ENCODE data around the gene HCRTR2.
"Not testable (repeated sequence)": the region's sequence is repeated elsewhere in the genome, so short reads cannot be mapped to it uniquely, and the experiment has no call there.

The HCRTR2 gene

GRCh38 chr6:55142610-55143009 is 31.7 kb upstream of the HCRTR2 start:
- no peak for TF ChIP-seq CTCF (IDR thresholded peaks at IDR 0.05; ENCODE audit: insufficient read depth, low read depth, low read length, missing control alignments)
- no peak overlapping the region for H3K4me3 ChIP-seq (ENCODE audit: low read length)
- no peak for DNase-seq (ENCODE audit: low read depth)

DNA sequence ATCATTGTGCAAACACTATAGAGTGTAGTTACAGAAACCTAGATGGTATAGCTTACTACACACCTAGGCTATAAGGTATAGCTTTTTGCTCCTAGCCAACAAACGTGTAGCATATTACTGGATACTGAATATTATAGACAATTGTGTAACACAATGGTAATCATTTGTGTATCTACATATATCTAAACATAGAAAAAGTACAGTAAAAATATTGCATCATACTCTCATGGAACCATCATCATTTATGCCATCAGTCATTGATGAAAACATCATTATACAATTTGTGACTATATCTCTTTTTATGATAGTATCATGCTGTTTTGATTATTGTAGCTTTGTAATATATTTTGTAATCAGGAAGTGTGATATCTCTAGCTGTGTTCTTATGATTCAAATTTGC is 21.0 kb upstream of the HCRTR2 start:
- H3K4me3 ChIP-seq (ENCODE audit: low read length), result no peak overlapping the region
- TF ChIP-seq CTCF (IDR thresholded peaks at IDR 0.05; ENCODE audit: insufficient read depth, low read depth, low read length, missing control alignments), result no peak

DNA sequence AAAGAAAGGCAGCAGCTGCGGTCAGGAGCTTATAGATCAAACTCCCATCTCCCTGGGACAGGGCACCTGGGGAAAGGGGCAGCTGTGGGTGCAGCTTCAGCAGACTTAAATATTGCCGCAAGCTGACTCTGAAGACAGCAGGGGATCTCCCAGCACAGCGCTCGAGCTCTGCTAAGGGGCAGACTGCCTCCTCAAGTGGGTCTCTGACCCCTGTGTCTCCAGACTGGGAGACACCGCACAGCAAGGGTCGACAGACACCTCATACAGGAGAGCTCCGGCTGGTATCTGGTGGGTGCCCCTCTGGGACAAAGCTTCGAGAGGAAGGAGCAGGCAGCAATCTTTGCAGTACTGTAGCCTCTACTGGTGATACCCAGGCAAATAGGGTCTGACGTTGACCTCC is 15.5 kb upstream of the HCRTR2 start:
- not testable (repeated sequence) for DNase-seq (ENCODE audit: low read depth)

More for the DNA sequence above, 21.0 kb upstream of the HCRTR2 start:
- DNase-seq (ENCODE audit: low read depth), result no peak

GRCh38 chr6:55167860-55168259 is 6.5 kb upstream of the HCRTR2 start:
- no peak overlapping the region for H3K4me3 ChIP-seq (ENCODE audit: low read length)
- TF ChIP-seq CTCF (IDR thresholded peaks at IDR 0.05; ENCODE audit: insufficient read depth, low read depth, low read length, missing control alignments), result no peak
- no peak for DNase-seq (ENCODE audit: low read depth)

More for the DNA sequence above, 15.5 kb upstream of the HCRTR2 start:
- H3K4me3 ChIP-seq (ENCODE audit: low read length), result not testable (repeated sequence)

- no peak for TF ChIP-seq CTCF (IDR thresholded peaks at IDR 0.05; ENCODE audit: insufficient read depth, low read depth, low read length, missing control alignments)
- no peak for DNase-seq (ENCODE audit: low read depth)
- no peak overlapping the region for H3K4me3 ChIP-seq (ENCODE audit: low read length)
Measured at GRCh38 chr6:55175078-55176049, 1.0 kb downstream of the HCRTR2 start.

- H3K4me3 ChIP-seq (ENCODE audit: low read length), result no peak overlapping the region
- peak; percentile 47 for DNase-seq (ENCODE audit: low read depth)
- no peak for TF ChIP-seq CTCF (IDR thresholded peaks at IDR 0.05; ENCODE audit: insufficient read depth, low read depth, low read length, missing control alignments)
Measured at GRCh38 chr6:55176958-55177357, 2.6 kb downstream of the HCRTR2 start.

GRCh38 chr6:55180258-55180657 is 5.9 kb downstream of the HCRTR2 start:
- no peak for TF ChIP-seq CTCF (IDR thresholded peaks at IDR 0.05; ENCODE audit: insufficient read depth, low read depth, low read length, missing control alignments)
- DNase-seq (ENCODE audit: low read depth), result no peak
- H3K4me3 ChIP-seq (ENCODE audit: low read length), result no peak overlapping the region

All from epithelial cell of esophagus (primary cell).